ENCODE data around the gene SLX9. TPM values are rescaled to one million over a fixed set of nuclear protein-coding genes. Genes with fewer than 3 reads are reported as not detected.

The SLX9 gene
- total RNA-seq, 1 experiment from 2014 or later, result 80.1 TPM

GRCh38 chr21:44904141-44904923, 35.5 kb upstream of the SLX9 start:
- H4K20me1 ChIP-seq (ENCODE audit: low read length), result no peaks in the 10 kb centered on the region
- TF ChIP-seq CTCF (conservative IDR thresholded peaks at IDR 0.05; ENCODE audit: low read depth, low read length), result no peak
- no peak for TF ChIP-seq EZH2phosphoT487 (IDR thresholded peaks at IDR 0.05; ENCODE audit: borderline replicate concordance, low read length)
- no peak for TF ChIP-seq EZH2 (IDR thresholded peaks at IDR 0.05; ENCODE audit: low read length, unreplicated experiment)
- no peak overlapping the region for H3K4me2 ChIP-seq (ENCODE audit: low read length)
- H3F3A ChIP-seq (ENCODE audit: low read length, unreplicated experiment), result peaks cover 6% of the 10 kb centered on the region
- no peak overlapping the region for H2AFZ ChIP-seq (ENCODE audit: low read length)
- no peaks in the 10 kb centered on the region for H3K4me1 ChIP-seq (ENCODE audit: insufficient read depth, low read length)
- no peak overlapping the region for H3K9ac ChIP-seq (ENCODE audit: low read length)
- H3K27ac ChIP-seq (ENCODE audit: low read length), result no peak overlapping the region
- intact Hi-C loops (cut with micrococcal nuclease), result no loop called here
- ATAC-seq (no peak), DNase-seq (no peak)
- no peaks in the 10 kb centered on the region for H3K9me2 ChIP-seq (replicated peaks; ENCODE audit: low read length)
- CTCF ChIA-PET, result no interaction called here
- no peaks in the 10 kb centered on the region for H3K27me3 ChIP-seq (ENCODE audit: low read length)
- no peak overlapping the region for H3K4me3 ChIP-seq (ENCODE audit: low read length)
- no peaks in the 10 kb centered on the region for H3K79me2 ChIP-seq (ENCODE audit: low read length)
- POLR2A ChIA-PET (ENCODE audit: unreplicated experiment), result no interaction called here
- BruUV-seq (replicated peaks), result no TSS peak
- no peaks in the 10 kb centered on the region for H3K9me3 ChIP-seq (ENCODE audit: low read length)
- H3K36me3 ChIP-seq (ENCODE audit: low read depth, low read length), result peaks cover 14% of the 10 kb centered on the region

- H3K79me2 ChIP-seq (ENCODE audit: low read length), result no peaks in the 10 kb centered on the region
- DNase-seq (no peak), ATAC-seq (no peak)
- peaks cover 14% of the 10 kb centered on the region for H3K36me3 ChIP-seq (ENCODE audit: low read depth, low read length)
- H3K4me3 ChIP-seq (ENCODE audit: low read length), result no peak overlapping the region
- POLR2A ChIA-PET (ENCODE audit: unreplicated experiment), result no interaction called here
- no TSS peak for BruUV-seq (replicated peaks)
- H3K27ac ChIP-seq (ENCODE audit: low read length), result no peak overlapping the region
- no peaks in the 10 kb centered on the region for H4K20me1 ChIP-seq (ENCODE audit: low read length)
- H3K4me1 ChIP-seq (ENCODE audit: insufficient read depth, low read length), result peaks cover 5% of the 10 kb centered on the region
- H3K4me2 ChIP-seq (ENCODE audit: low read length), result no peak overlapping the region
- intact Hi-C loops (cut with micrococcal nuclease), result no loop called here
- H3F3A ChIP-seq (ENCODE audit: low read length, unreplicated experiment), result peaks cover 6% of the 10 kb centered on the region
- no peaks in the 10 kb centered on the region for H3K9me3 ChIP-seq (ENCODE audit: low read length)
- H3K9ac ChIP-seq (ENCODE audit: low read length), result no peak overlapping the region
- H3K9me2 ChIP-seq (replicated peaks; ENCODE audit: low read length), result no peaks in the 10 kb centered on the region
- no peak overlapping the region for H2AFZ ChIP-seq (ENCODE audit: low read length)
- CTCF ChIA-PET, result no interaction called here
- TF ChIP-seq EZH2 (IDR thresholded peaks at IDR 0.05; ENCODE audit: low read length, unreplicated experiment), result no peak
- H3K27me3 ChIP-seq (ENCODE audit: low read length), result no peaks in the 10 kb centered on the region
Observed at GRCh38 chr21:44905016-44905727, 34.7 kb upstream of the SLX9 start.

- CTCF ChIA-PET, result no interaction called here
- no peak for TF ChIP-seq EZH2 (IDR thresholded peaks at IDR 0.05; ENCODE audit: low read length, unreplicated experiment)
- H3F3A ChIP-seq (ENCODE audit: low read length, unreplicated experiment), result peaks cover 6% of the 10 kb centered on the region
Observed at GRCh38 chr21:44905728-44906090, 34.1 kb upstream of the SLX9 start.

More at GRCh38 chr21:44905728-44906090, 34.1 kb upstream of the SLX9 start:
- Histone ChIP-seq H4K20me1 (ENCODE audit: low read length) (no peaks in the 10 kb centered on the region), H3K27me3 (ENCODE audit: low read length) (no peaks in the 10 kb centered on the region), H3K4me3 (ENCODE audit: low read length) (no peak overlapping the region), H3K27ac (ENCODE audit: low read length) (no peak overlapping the region), H3K79me2 (ENCODE audit: low read length) (0 out of 2 replicates have a peak, but pooled peaks cover 5% of the 10 kb centered on the region), H3K9me3 (ENCODE audit: low read length) (no peaks in the 10 kb centered on the region), H3K9me2 (replicated peaks; ENCODE audit: low read length) (no peaks in the 10 kb centered on the region), H3K36me3 (ENCODE audit: low read depth, low read length) (peaks cover 14% of the 10 kb centered on the region), H3K9ac (ENCODE audit: low read length) (no peak overlapping the region), H3K4me1 (ENCODE audit: insufficient read depth, low read length) (peaks cover 10% of the 10 kb centered on the region), H2AFZ (ENCODE audit: low read length) (no peak overlapping the region), H3K4me2 (ENCODE audit: low read length) (no peak overlapping the region)
- DNase-seq (no peak), ATAC-seq (no peak)
- BruUV-seq (replicated peaks), result no TSS peak
- intact Hi-C loops (cut with micrococcal nuclease), result no loop called here
- POLR2A ChIA-PET (ENCODE audit: unreplicated experiment), result no interaction called here
